Measurements from ENCODE around the gene IFITM2. TPM values are rescaled to one million over a fixed set of nuclear protein-coding genes. Genes with fewer than 3 reads are reported as not detected.
A peak's percentile ranks its signal among the peaks of the same experiment; 100 is the strongest.

Gene IFITM2
- total and polyA plus RNA-seq, 2 of the 4 experiments (the other 2 are of a cell fraction) = 31.2 to 564 TPM

- H3K36me3 ChIP-seq (ENCODE audit: control insufficient read depth, insufficient read depth, low read length) = no peaks in the 10 kb centered on the region
- H3K4me1 ChIP-seq (ENCODE audit: control insufficient read depth, insufficient read depth, low read length) = peaks cover 8% of the 10 kb centered on the region
- H3K27me3 ChIP-seq (ENCODE audit: control insufficient read depth, insufficient read depth, low read length) = no peaks in the 10 kb centered on the region
- peak overlapping the region; percentile 6 for H3K14ac ChIP-seq (replicated peaks; ENCODE audit: low read depth, low read length)
- DNase-seq (peak; percentile 77), ATAC-seq (ENCODE audit: low read depth) (peak; percentile 41)
- H2AK9ac ChIP-seq (replicated peaks; ENCODE audit: low read depth, low read length, poor library complexity) = no peak overlapping the region
- no peaks in the 10 kb centered on the region for H4K20me1 ChIP-seq (ENCODE audit: insufficient read depth, low read length)
- 0 out of 2 replicates have a peak overlapping the region, but pooled peaks have one; percentile 92 for H2AK5ac ChIP-seq (ENCODE audit: low read depth, low read length)
- intact Hi-C loops (cut with micrococcal nuclease) = no loop called here
- H4K5ac ChIP-seq (ENCODE audit: low read depth, low read length) = peak overlapping the region; percentile 78
- peak overlapping the region; percentile 3 for H3K27ac ChIP-seq (ENCODE audit: insufficient read depth, low read length)
- H3K56ac ChIP-seq (ENCODE audit: extremely low read depth, insufficient read depth, low read length) = no peak overlapping the region
- TF ChIP-seq CEBPB (IDR thresholded peaks at IDR 0.05; ENCODE audit: low read depth, low read length) (no peak), MAZ (IDR thresholded peaks at IDR 0.05; ENCODE audit: borderline replicate concordance, low read depth, low read length) (peak; percentile 29; the same call in 1 of the 2 replicates)
- CTCF ChIA-PET = interaction anchor here (0.7 kb wide), 1 partner anchor 15 kb away, joined by 3 read pairs; no protein-coding TSS in a partner anchor
- H4K8ac ChIP-seq (ENCODE audit: low read depth in 2 of 2, low read length in 2 of 2) = peak overlapping the region; percentile 64 to 75
- H2BK20ac ChIP-seq (ENCODE audit: low read depth, low read length) = peak overlapping the region; percentile 43; the same call in 1 of the 2 replicates
- H3K4ac ChIP-seq (ENCODE audit: low read depth, low read length) = peak overlapping the region; percentile 3
- WGBS, 2 experiments (ENCODE audit: extremely low coverage in 2 of 2, insufficient read length in 1 of 2) = 21% methylated on average over 7 of the region's 16 CpGs; no CpG with 5 or more reads in 1 of the 2 experiments
- in situ Hi-C loops (cut with MboI; ENCODE audit: low sequenced_read_pairs) = loop anchor here (10.0 kb wide), 1 partner anchor 49 kb away; the partner anchor contains the start of gene IFITM2
- peaks cover 0 to 17% of the 10 kb centered on the region in 2 experiments; a peak in 1 of 4 replicates for H3K79me1 ChIP-seq (ENCODE audit: low read depth in 1 of 2, low read length in 2 of 2)
- H2BK120ac ChIP-seq (ENCODE audit: low read depth, low read length) = peak overlapping the region; percentile 45
- H3K9ac ChIP-seq (ENCODE audit: low read depth, low read length) = no peak overlapping the region
- peak overlapping the region; percentile 67 for H4K91ac ChIP-seq (ENCODE audit: insufficient read depth, low read depth, low read length)
- H3K23ac ChIP-seq (ENCODE audit: low read depth, low read length) = no peak overlapping the region
- H3K9me3 ChIP-seq (ENCODE audit: control insufficient read depth, insufficient read depth, low read length) = no peaks in the 10 kb centered on the region
- peaks cover 27% of the 10 kb centered on the region for H3K9me1 ChIP-seq (ENCODE audit: insufficient read depth, low read length)
- BruUV-seq (replicated peaks) = no TSS peak
- POLR2A ChIA-PET (ENCODE audit: unreplicated experiment) = no interaction called here
- peak overlapping the region; percentile 76 for H2AFZ ChIP-seq (replicated peaks; ENCODE audit: low read length, poor library complexity)
- peak overlapping the region; percentile 57; the same call in 1 of the 3 replicates for H2BK15ac ChIP-seq (ENCODE audit: low read depth, low read length)
- peak overlapping the region; percentile 80 for H3K18ac ChIP-seq (ENCODE audit: low read depth, low read length)
- dilution Hi-C loops (cut with HindIII; ENCODE audit: low sequenced_read_pairs, unreplicated experiment) = no loop called here
- peak overlapping the region; percentile 47 for H2BK5ac ChIP-seq (ENCODE audit: low read depth, low read length, poor library complexity, severe bottlenecking)
- no peak overlapping the region for H3K4me3 ChIP-seq (ENCODE audit: insufficient read depth, low read depth, low read length)
- H3K4me2 ChIP-seq (ENCODE audit: low read depth, low read length) = peak overlapping the region; percentile 2; the same call in 1 of the 2 replicates
Observed at GRCh38 chr11:353179-353873, 45.7 kb downstream of the IFITM2 start.

All from IMR-90 (cell line).